ENCODE measurements around the gene PPP1R12B.

DNA sequence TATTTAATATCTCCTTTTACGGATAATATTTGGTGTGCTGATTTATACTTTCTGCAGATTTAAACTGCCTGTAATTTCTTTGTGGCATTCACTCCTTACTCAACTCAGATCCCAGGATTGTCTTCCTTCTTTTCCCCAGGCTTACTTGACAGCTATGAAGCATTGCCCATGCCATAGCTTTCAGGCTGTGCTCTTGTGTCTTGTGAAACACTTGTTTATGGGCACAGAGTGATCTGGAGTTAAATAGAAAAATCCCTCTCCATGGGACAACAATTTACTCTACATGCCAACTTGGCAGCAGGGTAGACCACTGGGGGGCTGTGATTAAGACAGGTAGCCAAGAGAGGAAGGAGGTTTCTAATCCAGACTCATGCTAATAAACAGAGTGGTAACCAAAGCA lies 57.4 kb downstream of the PPP1R12B start:
- TF ChIP-seq EZH2 (IDR thresholded peaks at IDR 0.05; ENCODE audit: borderline replicate concordance, low read depth, low read length, severe bottlenecking), result no peak
- TF ChIP-seq, protein P1, sequence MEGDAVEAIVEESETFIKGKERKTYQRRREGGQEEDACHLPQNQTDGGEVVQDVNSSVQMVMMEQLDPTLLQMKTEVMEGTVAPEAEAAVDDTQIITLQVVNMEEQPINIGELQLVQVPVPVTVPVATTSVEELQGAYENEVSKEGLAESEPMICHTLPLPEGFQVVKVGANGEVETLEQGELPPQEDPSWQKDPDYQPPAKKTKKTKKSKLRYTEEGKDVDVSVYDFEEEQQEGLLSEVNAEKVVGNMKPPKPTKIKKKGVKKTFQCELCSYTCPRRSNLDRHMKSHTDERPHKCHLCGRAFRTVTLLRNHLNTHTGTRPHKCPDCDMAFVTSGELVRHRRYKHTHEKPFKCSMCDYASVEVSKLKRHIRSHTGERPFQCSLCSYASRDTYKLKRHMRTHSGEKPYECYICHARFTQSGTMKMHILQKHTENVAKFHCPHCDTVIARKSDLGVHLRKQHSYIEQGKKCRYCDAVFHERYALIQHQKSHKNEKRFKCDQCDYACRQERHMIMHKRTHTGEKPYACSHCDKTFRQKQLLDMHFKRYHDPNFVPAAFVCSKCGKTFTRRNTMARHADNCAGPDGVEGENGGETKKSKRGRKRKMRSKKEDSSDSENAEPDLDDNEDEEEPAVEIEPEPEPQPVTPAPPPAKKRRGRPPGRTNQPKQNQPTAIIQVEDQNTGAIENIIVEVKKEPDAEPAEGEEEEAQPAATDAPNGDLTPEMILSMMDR (IDR thresholded peaks at IDR 0.05; ENCODE audit: borderline replicate concordance, extremely low read depth, low read length, poor library complexity, severe bottlenecking), result no peak
